HFF-Myc (cell line): ENCODE results near the gene HSPG2.

ENCODE experiments used
- DNase-seq: peaks from one replicate; pipeline ENCODE4 v3.0.0-alpha.2; 2011; ENCODE audit warnings: low read depth; ENCODE audit errors: extremely low read depth
- H3K4me3 ChIP-seq: replicated peaks from 2 replicates; pipeline ENCODE4 v1.5.1; 2011; ENCODE audit warnings: low read depth, mild to moderate bottlenecking, control low read depth, low read length
- CTCF ChIP-seq: IDR thresholded peaks from 2 replicates; pipeline ENCODE4 v1.5.1; 2012; ENCODE audit warnings: mild to moderate bottlenecking, low read depth, low read length, control low read depth; ENCODE audit errors: missing control alignments

HSPG2 gene

GRCh38 chr1:21936366-21937031 lies 611 bp downstream of the HSPG2 start:
- no peak for TF ChIP-seq CTCF
- no peak for DNase-seq
- peak overlapping the region; percentile 66 for H3K4me3 ChIP-seq

GRCh38 chr1:21935891-21936365 lies 1.2 kb downstream of the HSPG2 start:
- no peak for DNase-seq
- H3K4me3 ChIP-seq: peak overlapping the region; percentile 66
- no peak for TF ChIP-seq CTCF

- no peak for DNase-seq
- peak overlapping the region; percentile 66 for H3K4me3 ChIP-seq
- TF ChIP-seq CTCF: no peak
Measured at GRCh38 chr1:21935393-21935804, 1.7 kb downstream of the HSPG2 start.

GRCh38 chr1:21933397-21934248 lies 3.5 kb downstream of the HSPG2 start:
- DNase-seq: no peak
- no peak overlapping the region for H3K4me3 ChIP-seq
- TF ChIP-seq CTCF: no peak

GRCh38 chr1:21932127-21932526 lies 5.0 kb downstream of the HSPG2 start:
- TF ChIP-seq CTCF: no peak
- no peak for DNase-seq
- H3K4me3 ChIP-seq: no peak overlapping the region

GRCh38 chr1:21931171-21932093 lies 5.7 kb downstream of the HSPG2 start:
- H3K4me3 ChIP-seq: no peak overlapping the region
- no peak for DNase-seq
- TF ChIP-seq CTCF: no peak
